GM18502 (cell line): ENCODE results near the gene PLEKHG5.

Experiments used
- ATAC-seq: cut with Tn5 transposase; IDR thresholded peaks from one replicate; pipeline ENCODE4 v1.9.1; 2021; ENCODE audit warnings: mild to moderate bottlenecking; ENCODE audit not compliant: unreplicated experiment, poor library complexity

The PLEKHG5 gene

DNA sequence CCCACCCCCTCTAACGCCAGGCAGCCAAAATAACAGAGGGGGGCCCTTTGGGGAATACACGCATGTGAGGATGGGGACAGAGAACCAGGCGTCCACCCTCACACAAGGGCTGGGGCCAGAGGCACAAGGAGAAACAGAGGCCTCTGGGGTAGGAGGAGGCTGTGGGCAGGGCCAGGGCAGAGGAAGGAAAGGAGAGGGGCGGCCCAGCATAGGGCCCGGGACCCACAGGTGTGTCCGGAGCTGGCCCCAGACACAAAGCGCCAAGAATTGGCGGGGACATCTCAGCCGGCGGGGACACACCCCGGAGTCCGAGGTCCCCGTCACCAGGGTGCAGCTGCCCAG, 6.7 kb downstream of the PLEKHG5 start:
- no peak for ATAC-seq

DNA sequence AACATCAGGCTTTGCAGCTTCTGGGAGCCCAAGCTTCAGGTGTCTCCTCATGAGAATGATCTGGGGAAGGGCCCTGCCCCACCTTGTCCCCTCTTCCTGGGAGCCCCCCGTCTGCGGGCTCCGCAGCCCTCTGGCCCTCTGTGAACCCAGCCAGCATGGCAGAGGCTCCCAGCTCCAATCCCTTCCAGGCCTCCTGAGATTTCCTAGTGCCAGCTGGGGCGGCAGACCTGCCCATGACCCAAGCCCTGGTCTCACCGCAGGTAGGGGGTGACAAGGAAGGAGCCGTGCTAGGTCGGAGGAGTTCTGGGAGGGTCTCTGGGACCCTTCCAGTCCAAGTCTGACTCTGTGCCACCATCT, 7.7 kb downstream of the PLEKHG5 start:
- no peak for ATAC-seq

DNA sequence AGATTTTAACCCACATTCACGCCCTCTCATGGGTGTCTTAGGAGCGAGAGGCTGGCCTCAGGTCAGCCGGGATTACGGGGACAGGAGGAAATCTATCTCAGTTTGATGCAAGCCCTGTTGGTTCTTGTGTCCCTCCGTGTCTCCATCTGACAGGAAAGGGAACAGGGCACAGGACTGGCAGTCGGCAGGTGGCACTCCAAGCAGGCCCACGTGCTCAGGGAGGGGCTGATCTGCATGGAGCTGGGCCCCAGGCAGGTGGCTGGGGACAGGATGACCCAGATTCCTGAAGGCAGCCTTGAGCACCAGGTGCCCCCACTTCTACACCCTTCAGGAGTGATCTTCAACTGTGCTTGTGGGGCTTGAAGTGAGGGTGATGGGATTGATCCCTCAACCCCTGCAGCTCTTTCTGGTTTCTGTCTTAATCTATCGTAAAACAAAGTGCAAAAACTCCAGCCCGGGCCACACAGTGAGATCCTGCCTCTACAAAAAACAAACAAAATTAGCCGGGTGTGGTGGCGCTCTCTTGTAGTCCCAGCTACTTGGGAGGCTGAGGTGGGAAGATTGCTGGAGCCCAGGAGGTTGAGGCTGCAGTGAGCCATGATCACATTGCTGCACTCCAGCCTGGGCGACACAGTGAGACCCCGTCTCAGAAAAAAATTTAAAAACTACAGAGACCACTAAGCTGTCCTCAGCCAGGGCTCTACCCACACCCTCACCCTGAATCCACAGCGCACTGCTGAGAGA, 8.3 kb downstream of the PLEKHG5 start:
- no peak for ATAC-seq

DNA sequence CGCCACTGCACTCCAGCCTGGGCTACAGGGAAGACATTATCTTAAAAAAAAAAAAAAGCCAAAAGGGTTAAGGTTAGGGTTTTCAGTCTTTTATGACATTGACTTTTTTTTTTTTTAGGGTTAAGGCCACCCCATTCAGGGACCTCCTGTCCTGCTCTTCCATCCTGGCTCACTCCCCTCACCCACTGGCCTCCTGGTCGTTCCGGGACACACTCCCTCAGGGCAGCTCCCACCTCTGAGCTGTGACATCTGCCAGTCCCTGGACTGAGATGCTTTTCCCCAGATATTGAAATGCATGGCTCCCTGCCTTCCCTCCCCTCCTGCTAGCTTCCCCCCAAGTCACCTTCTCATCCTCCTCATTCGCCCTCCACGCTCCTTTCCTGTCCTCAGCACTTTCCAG, 9.6 kb downstream of the PLEKHG5 start:
- no peak for ATAC-seq

DNA sequence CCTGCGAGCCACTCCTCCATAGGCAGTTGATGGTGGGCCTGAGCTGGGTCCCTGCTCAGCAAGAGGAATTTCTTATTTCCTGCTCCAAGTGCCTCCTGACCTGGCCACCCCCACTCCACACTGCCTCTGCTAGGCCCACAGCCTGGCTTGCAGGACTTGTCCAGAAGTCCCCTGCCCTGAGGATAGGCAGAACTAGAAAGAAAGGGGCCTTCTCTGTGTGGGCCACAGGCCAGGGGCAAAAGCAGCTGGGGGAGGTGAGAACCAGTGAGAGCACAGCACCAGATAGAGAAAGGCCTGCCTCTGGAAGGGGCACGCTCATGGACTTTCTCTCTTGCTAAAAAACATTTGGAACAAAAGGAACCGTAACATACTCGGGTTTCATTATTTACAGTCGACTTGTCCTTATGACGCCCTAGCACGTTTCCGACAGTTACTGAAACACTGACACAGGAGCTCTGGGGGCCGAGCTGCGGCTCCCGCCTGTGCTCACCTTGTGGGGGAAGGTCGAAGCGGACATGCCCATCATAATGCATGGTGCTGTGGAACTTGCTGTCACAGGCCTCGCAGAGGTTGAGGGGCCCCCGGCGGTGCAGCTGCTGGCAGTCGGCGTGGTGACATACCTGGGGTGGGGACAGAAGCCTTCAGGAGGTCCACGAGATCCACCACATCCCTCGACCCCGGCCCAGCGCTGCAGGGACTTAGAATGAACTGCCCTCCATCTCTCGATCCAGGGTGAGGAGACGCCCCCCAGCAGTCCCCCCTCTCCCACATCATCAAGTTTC, 14.2 kb downstream of the PLEKHG5 start:
- ATAC-seq: no peak

DNA sequence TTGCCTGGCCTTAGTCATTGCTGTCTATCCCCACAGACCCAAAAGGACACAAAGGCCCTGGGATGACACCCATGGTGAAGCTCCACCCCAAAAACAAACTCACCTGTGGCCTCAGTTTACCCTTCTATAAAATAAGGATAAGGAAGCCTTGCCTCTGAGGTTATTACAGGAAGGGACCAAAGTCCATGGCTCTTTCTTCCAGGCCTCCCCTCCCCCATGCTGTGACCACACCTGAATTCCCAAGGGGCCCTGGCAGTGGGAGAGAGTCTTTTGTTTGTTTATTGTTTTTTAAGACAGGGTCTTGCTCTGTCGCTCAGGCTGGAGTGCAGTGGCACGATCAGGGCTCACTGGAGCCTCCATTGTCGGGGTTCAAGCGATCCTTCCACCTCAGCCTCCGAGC, 15.0 kb downstream of the PLEKHG5 start:
- ATAC-seq: no peak

DNA sequence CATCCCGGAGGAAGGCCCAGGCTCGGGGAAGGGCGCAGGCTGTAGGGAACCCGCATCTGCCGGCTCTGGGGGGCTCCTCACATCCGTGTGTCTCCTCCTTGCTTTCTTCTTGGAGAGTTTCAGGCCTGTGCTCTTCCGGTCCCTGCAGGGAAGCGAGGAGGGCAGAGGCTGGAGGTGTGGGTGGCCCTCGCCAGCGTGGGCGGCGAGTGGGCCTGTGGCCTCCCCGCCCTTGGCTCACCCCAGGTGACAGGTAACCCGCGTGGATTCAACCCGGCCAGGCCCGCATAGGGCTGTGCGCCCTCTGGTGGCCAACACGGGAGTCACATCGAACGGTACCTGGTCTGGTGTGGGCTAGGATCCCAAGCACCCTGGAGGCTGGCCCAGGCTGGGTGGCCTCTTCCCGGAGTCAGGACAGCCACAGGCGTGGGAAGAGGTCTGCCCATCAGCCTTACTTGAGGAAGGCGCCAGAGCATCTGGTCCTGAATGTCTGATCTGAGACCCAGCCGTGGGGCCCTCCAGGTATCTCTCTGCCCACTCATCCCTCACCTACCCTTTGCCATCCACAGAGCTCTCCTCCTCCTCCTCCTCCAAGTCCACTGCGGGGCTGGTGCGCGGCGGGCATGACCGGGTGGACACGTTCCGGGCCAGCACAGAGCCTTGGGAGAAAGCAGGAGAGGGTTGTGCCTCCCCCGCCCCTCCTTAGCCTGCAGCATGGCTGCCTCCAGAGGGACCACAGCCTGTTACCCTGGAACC, 15.9 kb downstream of the PLEKHG5 start:
- no peak for ATAC-seq

DNA sequence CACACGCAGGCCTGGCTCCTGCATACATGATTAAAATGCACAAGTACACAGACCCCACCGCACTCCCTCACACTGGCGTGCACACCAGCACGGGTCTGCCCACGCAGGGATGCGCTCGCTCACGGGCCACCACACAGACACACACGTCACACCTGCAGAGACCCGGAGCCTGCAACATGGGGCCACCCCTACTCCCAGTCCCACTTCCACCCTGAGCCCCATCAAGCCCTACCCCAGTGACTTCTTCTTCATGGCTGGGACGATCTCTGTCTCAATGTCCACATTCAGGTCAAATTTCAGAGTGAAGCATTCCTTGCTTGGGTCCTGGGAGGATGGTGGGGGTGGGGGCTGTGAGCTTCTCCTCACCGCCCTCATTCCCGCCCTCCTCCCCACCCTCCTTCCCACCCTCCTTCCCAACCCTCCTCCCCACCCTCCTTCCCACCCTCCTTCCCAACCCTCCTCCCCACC, 16.6 kb downstream of the PLEKHG5 start:
- ATAC-seq: no peak

DNA sequence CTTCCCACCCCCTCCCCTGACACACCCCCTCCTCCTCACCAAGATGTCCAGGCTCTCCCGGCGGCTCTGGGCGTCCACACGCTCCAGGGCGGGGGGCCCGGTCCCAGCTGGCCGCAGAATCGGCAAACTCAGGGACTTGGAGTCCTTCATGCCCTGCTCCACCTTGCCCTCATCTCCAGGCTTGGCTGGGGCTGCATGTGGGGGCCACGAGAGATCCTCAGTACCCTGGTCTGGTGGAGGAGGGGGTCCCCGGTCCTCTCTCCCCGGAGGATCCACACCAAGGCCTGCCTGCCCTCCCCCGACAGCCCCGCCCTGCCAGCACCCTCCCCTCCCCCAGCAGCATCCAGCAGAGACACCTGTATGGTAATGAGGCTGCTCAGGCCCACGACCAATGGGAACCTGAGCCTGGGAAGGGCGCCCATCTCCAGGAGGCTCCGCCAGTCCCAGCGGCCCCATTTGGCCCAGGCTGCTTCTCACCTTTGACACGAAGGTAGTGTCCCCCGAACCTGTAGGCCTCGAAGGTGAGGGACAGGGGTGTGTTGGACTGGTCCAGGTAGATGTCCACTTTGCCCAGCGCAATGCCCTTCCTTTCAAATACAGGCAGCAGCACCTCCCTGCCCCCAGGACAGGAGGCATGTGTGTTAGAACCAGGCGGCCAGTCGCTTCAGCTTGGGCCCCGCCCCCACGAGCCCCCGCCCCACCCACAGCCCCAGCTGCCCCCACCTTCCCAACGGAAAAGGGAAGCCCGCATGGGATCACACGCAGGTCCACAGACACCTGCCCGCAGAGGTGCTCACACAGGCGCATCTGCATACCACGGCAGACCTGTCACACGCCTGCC, 17.3 kb downstream of the PLEKHG5 start:
- ATAC-seq: no peak

DNA sequence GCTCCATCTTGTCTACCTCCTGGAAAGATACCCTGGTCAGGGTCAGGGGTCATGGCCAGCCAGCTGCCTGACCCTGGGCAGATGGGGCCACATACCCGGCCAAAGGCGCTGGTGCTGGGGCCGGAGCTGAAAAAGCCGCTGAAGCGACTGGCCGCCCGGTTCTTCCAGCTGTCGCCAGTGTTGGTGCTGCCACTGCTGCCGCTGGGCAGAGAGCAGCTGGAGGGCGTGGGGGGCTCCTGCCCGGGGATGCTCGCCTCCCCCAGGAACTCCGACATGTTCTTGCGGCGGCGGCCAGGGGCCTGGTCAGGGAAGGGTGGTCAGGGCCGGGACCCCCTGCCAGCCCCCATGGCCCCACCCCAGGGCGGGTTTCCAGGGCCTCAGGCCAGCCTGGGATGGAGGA, 18.3 kb downstream of the PLEKHG5 start:
- no peak for ATAC-seq

DNA sequence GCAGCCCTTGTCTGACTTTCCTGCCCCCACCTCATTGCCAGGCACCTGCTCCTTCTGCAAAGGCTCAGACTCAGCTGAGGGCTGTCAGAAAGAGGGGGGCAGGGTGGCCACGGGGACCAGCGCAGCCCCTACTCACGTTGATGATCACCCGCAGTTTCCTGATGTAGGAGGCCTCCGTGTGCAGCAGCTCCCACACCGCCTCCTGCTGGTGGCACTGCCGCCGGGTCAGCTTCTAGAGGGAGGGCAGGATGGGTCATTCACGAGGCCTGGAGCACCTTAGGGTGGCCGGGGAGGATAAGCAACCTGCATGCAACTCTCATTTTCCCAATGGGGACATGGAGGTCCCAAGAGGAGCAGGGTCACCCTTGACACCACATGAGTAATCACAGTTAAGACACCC, 19.1 kb downstream of the PLEKHG5 start:
- ATAC-seq: no peak

DNA sequence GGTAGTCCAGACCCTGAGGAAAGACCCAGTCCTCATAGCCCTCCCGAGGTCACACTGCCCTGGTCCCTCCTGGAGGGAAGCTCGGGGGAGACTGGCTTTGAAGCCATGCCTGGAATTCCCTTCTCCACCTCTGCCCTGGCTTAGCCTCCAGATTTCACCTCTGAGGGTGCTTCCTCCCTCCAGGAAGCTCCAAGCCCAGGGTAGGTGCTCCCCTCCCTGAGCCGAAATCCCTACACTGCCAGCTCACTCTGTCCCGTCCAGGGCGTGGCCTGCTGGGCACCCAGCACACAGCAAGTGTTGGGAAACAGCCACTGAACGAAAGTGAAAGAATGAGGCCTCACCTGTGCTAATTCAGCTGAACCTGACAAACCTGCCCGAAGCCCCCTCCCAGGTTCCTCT, 19.5 kb downstream of the PLEKHG5 start:
- no peak for ATAC-seq

DNA sequence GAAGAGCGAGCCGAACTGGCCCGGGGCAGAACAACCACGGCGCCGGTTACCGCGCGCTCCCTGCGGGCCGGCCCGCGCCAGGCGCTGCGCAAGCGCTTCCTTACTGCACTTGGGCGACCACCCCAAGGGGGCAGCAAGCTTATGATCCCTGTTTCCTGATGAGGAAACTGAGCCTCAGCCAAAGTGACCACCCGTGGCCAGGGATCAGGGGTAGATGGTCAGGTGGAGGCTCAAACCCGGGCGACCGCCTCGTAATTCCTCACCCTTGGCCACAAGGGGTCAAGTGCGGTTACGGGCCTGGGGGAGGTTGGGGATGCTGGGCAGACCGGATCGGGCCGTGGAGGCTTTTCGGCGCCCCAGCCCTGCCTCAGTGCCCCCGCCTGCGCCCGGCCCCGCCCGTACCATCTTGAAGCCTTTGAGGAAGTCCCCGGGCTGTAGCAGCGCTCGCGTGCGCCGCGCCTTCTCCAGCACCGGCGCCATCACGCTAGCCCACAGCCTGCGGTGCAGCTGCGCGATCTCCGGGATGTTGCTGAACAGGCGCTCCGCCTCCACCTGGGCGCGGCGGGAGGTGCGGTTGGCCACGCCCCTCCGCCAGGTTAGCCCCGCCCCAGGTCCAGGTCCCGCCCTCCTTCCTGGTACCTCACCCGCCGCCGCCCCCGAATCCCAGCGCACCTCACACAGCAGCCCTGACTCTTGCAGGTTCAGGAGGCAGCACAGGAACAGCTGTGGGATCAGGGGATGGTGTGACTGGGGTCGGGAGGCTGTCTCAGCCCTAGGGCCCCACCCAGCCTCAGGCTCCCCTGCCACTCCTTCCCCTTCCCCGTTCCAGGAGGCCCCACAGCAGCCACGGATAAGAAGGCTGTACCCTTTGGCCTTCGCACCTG, 20.1 kb downstream of the PLEKHG5 start:
- no peak for ATAC-seq

DNA sequence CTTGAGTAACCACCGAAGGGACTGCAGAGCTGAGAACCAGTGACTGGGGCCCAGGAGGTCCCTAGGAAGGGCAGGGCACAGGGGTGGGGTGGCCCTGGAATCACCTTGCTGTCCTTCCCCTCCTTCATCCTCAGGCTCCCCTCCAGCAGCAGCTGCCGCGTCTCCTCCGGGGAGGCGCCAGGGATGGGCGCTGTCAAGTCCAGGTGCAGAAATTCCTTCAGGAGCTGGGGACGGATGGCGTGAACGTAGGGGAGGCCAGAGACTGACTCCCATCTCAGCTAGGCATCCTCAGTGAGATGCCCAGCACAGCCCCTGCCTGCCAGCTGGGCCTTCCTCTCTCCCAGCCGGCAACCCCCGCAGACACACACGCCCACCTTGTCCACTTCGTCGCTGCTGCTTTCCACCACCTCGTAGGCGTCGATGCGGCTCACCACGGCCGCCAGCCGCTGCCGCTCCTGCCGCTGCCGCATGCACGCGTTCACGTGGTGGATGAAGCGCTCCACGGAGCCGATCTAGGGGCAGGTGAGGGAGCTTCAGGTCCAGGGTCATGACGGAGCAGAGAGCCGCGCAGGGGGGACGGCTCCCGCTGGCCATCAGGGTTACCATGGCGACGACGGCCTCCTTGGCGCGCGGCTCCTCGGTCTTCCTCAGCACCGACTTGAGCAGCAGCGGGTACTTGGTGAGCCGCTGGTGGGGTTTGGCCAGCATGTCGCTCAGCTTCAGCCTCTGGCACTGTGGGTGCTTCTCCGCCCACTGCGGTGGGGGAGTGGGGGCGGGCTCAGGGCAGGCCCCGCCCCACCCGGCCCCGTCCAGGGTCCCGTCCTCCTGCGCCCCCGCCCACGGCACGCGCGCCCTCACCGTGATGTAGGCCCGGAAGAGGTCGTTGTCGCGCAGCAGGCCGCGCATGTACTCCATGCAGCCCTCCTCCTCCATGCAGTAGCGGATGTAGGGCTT, 21.1 kb downstream of the PLEKHG5 start:
- ATAC-seq: no peak

DNA sequence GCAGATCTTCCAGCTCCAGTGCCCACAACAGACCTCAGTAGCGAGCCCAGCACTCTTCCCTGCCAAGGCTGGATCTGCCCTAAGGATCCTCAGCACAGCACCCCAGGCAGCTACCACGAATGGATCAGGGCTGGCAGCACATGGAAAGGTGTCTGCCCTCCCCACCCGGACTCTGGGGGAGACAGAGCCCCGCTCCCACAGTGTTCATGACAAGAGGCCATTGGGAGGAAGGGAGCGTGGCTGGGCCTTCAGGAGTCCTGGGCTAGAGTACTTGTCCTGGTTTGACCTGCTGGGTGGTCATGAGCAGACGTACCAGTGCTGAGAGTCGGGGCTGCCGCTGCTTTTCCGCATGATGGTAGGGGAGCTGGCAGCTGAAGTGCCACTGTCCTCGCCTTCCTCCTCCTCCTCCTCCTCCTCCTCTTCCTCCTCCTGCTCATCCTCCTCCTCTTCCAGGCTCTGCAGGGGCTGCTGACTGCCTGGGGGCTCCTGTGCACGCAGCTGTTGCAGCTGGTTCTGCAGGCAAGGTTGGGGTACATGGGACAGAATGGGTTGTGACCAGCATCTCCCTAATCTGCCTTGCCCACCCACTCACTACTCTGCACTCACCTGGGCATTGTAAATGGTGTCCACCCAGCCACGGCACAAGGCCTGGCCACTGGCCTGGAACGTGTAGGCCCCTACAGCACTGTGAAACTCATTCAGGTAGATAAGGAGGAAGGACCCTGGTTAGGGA, 22.6 kb downstream of the PLEKHG5 start:
- ATAC-seq: no peak

DNA sequence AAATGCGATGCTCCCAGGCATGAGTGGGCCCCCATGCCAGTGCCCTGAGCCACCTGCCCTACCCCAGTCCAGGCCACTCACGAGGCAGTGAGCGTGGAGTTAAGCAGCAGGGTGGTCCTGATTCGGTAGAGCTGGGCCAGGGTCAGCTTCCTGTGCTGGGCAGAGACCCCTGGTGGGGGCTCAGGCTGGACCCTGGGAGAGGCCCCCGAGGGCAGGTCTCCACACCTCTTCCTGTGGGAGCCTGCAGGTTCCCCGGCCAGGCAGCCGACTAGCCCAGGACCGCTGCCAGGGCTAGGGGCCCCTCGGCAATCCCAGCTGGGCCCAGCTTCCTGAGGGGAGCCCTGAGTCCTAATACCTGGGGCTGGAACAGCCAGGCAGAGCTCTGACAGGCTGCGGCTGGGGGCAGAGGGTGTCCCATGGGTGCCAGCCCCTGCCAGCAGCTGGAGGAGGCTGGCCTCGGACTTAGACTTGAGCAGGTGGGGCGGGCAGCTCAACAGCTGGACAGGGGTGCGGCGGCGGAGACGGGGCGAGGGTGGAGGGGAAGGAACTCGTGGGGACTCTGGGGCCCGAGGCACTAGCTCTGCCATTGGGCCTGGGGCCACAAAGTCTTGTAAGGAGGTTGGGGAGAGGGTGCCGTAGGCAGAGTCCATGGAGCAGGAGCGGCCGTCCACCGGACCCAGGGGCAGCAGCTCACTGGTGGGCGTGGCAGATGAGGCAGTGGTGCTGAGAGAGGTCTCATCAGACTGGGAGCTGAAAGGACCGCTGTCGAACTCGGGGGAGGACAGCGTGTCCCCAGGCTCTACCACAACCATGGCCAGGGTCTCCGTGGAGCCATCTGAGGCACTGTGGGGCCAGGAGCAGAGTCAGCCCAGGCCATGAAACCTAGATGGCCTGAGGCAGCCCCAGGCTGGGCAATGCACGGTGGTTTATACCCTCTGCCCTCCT, 23.5 kb downstream of the PLEKHG5 start:
- ATAC-seq: no peak

DNA sequence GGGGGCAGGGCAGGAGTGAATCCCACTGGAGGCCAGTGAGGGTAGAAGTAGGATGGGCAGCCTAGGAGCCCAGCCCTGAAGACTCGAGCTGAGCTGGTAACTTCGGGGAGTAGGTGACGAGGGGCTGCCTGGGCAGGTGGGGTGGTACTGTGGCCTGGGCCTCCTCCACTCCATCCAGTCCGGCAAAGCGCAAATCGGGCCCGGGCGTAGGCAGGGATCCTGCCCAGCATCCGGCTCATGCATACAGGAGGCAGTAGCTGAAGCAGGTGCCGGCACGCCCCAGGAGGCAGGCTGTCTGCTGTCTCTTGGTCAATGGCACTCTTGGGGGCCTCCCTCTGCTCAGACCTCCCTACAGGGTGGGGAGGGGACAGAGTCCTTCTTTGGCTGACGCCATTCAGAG, 24.2 kb downstream of the PLEKHG5 start:
- ATAC-seq: no peak
